ENCODE data around the gene FYB1.
"Not testable (repeated sequence)": the region's sequence is repeated elsewhere in the genome, so short reads cannot be mapped to it uniquely, and the experiment has no call there.

The FYB1 gene

DNA sequence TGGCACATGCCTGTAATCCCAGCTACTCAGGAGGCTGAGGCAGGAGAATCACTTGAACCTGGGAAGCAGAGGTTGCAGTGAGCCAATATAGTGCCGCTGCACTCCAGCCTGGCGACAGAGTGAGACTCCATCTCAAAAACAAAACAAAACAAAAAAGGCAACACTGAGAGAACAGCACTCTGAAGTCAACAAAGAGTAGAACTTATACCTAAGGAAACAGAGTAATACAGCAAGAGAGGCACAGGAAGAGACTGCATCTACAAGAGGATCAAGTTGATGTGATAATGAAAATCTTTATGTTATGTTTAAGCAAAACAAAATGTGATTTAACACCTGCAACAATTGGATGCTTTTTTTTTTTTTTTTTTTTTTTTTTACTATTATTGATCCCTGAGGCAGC, 33.1 kb downstream of the FYB1 start:
- Histone ChIP-seq H3K27me3 (ENCODE audit: insufficient read depth, low read depth, severe bottlenecking) (no peaks in the 10 kb centered on the region), H3K36me3 (no peaks in the 10 kb centered on the region), H3K27ac (no peak overlapping the region), H3K4me3 (ENCODE audit: low read depth, low read length) (no peak overlapping the region), H3K9me3 (ENCODE audit: severe bottlenecking) (no peaks in the 10 kb centered on the region)
- DNase-seq, result no peak
- TF ChIP-seq, protein P1, sequence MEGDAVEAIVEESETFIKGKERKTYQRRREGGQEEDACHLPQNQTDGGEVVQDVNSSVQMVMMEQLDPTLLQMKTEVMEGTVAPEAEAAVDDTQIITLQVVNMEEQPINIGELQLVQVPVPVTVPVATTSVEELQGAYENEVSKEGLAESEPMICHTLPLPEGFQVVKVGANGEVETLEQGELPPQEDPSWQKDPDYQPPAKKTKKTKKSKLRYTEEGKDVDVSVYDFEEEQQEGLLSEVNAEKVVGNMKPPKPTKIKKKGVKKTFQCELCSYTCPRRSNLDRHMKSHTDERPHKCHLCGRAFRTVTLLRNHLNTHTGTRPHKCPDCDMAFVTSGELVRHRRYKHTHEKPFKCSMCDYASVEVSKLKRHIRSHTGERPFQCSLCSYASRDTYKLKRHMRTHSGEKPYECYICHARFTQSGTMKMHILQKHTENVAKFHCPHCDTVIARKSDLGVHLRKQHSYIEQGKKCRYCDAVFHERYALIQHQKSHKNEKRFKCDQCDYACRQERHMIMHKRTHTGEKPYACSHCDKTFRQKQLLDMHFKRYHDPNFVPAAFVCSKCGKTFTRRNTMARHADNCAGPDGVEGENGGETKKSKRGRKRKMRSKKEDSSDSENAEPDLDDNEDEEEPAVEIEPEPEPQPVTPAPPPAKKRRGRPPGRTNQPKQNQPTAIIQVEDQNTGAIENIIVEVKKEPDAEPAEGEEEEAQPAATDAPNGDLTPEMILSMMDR (IDR thresholded peaks at IDR 0.05; ENCODE audit: low read depth, low read length), result no peak

GRCh38 chr5:39185761-39186160, 33.6 kb downstream of the FYB1 start:
- TF ChIP-seq, protein P1 (IDR thresholded peaks at IDR 0.05; ENCODE audit: low read depth, low read length), result no peak
- no peaks in the 10 kb centered on the region for H3K27me3 ChIP-seq (ENCODE audit: insufficient read depth, low read depth, severe bottlenecking)
- DNase-seq, result no peak
- no peak overlapping the region for H3K27ac ChIP-seq
- H3K9me3 ChIP-seq (ENCODE audit: severe bottlenecking), result no peaks in the 10 kb centered on the region
- no peak overlapping the region for H3K4me3 ChIP-seq (ENCODE audit: low read depth, low read length)
- H3K36me3 ChIP-seq, result no peaks in the 10 kb centered on the region

DNA sequence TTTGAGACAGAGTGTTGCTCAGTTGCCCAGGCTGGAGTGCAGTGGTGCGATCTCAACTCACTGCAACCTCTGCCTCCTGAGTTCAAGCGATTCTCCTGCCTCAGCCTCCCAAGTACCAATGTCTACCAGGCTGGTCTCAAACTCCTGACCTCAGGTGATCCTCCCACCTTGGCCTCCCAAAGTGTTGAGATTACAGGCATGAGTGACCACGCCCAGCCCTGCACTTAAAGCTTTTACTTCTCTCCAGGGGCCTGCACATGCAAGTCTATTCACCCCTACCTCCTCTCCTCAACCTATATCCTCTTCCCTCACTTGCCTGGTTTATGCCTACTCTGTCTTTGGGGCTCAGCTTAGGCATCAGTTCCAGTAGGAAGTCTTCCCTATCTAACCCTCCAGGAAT, 39.8 kb downstream of the FYB1 start:
- H3K36me3 ChIP-seq; H3K4me3 ChIP-seq (ENCODE audit: low read depth, low read length); H3K27me3 ChIP-seq (ENCODE audit: insufficient read depth, low read depth, severe bottlenecking); H3K27ac ChIP-seq; H3K9me3 ChIP-seq (ENCODE audit: severe bottlenecking); DNase-seq: not testable (repeated sequence)

- H3K27me3 ChIP-seq (ENCODE audit: insufficient read depth, low read depth, severe bottlenecking), result no peaks in the 10 kb centered on the region
- no peaks in the 10 kb centered on the region for H3K9me3 ChIP-seq (ENCODE audit: severe bottlenecking)
- no peak overlapping the region for H3K4me3 ChIP-seq (ENCODE audit: low read depth, low read length)
- TF ChIP-seq, protein P1 (IDR thresholded peaks at IDR 0.05; ENCODE audit: low read depth, low read length), result no peak
- H3K27ac ChIP-seq, result no peak overlapping the region
- no peaks in the 10 kb centered on the region for H3K36me3 ChIP-seq
- DNase-seq, result no peak
Measured at GRCh38 chr5:39178861-39179260, 40.5 kb downstream of the FYB1 start.

DNA sequence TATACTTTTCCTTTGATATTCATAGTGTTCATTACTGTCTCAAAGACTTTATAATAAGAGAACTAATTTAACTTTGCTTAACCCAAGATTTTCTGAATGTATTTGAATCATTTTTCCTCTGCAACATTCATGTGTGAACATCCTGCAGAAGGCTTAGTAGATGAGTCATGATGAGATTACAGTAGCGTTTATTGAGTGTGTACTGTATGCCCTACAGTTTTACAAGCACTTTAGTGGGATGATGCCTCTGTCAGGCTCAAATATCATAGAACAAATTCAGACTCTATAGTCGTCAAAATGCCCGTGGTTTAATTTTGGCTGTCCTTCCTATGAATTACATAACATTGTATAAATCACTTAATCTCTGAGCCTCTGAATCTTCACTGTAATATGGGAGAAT, 41.2 kb downstream of the FYB1 start:
- Histone ChIP-seq H3K9me3 (ENCODE audit: severe bottlenecking) (no peaks in the 10 kb centered on the region), H3K27ac (no peak overlapping the region), H3K4me3 (ENCODE audit: low read depth, low read length) (no peak overlapping the region), H3K27me3 (ENCODE audit: insufficient read depth, low read depth, severe bottlenecking) (no peaks in the 10 kb centered on the region), H3K36me3 (no peaks in the 10 kb centered on the region)
- DNase-seq, result no peak
- TF ChIP-seq, protein P1 (IDR thresholded peaks at IDR 0.05; ENCODE audit: low read depth, low read length), result no peak

- H3K9me3 ChIP-seq (ENCODE audit: severe bottlenecking), result no peaks in the 10 kb centered on the region
- no peak for DNase-seq
- TF ChIP-seq, protein P1 (IDR thresholded peaks at IDR 0.05; ENCODE audit: low read depth, low read length), result no peak
- no peaks in the 10 kb centered on the region for H3K36me3 ChIP-seq
- no peaks in the 10 kb centered on the region for H3K27me3 ChIP-seq (ENCODE audit: insufficient read depth, low read depth, severe bottlenecking)
- no peak overlapping the region for H3K27ac ChIP-seq
- H3K4me3 ChIP-seq (ENCODE audit: low read depth, low read length), result no peak overlapping the region
Measured at GRCh38 chr5:39177631-39177964, 41.8 kb downstream of the FYB1 start.
